SK-N-SH (cell line): ENCODE measurements around the gene MIDN. TPM values are rescaled to one million over a fixed set of nuclear protein-coding genes. Genes with fewer than 3 reads are reported as not detected.

ENCODE experiments used
- CTCF ChIA-PET: fragments of 300-600, 350-600 bp; formaldehyde crosslinking; extraction: SDS; loops from one replicate; lab custom pipeline; 2021; lab: Yijun Ruan, JAX
- POLR2A ChIA-PET: fragments of 350-600 bp; sonication (Branson Sonifier 250); formaldehyde crosslinking; extraction: SDS; loops from one replicate; lab custom pipeline; 2020; ENCODE audit warnings: antibody characterized with exemption, inconsistent platforms; lab: Yijun Ruan, JAX
- DNase-seq: peaks from one replicate; pipeline ENCODE4 v3.0.0; 2012
- H2AFZ ChIP-seq: fragments of 200-600 bp; sonication (generic); 2 replicates; pipeline ENCODE4 v1.8.1; 2016; ENCODE audit warnings: antibody characterized with exemption, mild to moderate bottlenecking, low read depth
- H3F3A ChIP-seq: fragments of 200-600 bp; sonication (generic); replicated peaks from 2 replicates; pipeline ENCODE3; 2016; ENCODE audit warnings: antibody characterized with exemption, mild to moderate bottlenecking; ENCODE audit not compliant: insufficient read depth
- H3K27ac ChIP-seq, 2 experiments: fragments of 200-500 bp in 1 of 2; fragments of 200-600 bp in 1 of 2; sonication (Bioruptor generic) in 1 of 2; sonication (generic), shearing (Covaris generic) in 1 of 2; 2 replicates each; pipeline versions ENCODE4 v1.5.1 to v1.6.1; 2014 to 2016; ENCODE audit warnings: low read depth in 2 of 2, inconsistent platforms in 1 of 2, low read length in 1 of 2, mild to moderate bottlenecking in 1 of 2, mixed read lengths in 1 of 2
- H3K27me3 ChIP-seq: fragments of 200-600 bp; sonication (generic), shearing (Covaris generic); 2 replicates; pipeline ENCODE4 v1.6.1; 2016; ENCODE audit warnings: mixed run types; ENCODE audit not compliant: insufficient read depth
- H3K36me3 ChIP-seq, 2 experiments: fragments of 200-500 bp in 1 of 2; fragments of 200-600 bp in 1 of 2; sonication (Bioruptor generic) in 1 of 2; sonication (generic) in 1 of 2; replicated peaks in 1 of 2; 2 replicates each; pipeline versions ENCODE3 to v1.5.1; 2014 to 2016; ENCODE audit warnings: low read length in 1 of 2, mild to moderate bottlenecking in 1 of 2; ENCODE audit not compliant: insufficient read depth in 2 of 2, control insufficient read depth in 1 of 2
- H3K4me1 ChIP-seq, 2 experiments: fragments of 200-500 bp in 1 of 2; fragments of 200-600 bp in 1 of 2; sonication (Bioruptor generic) in 1 of 2; sonication (generic), shearing (Covaris generic) in 1 of 2; 2 replicates each; pipeline versions ENCODE4 v1.5.1 to v1.6.1; 2014 to 2016; ENCODE audit warnings: low read depth in 1 of 2, low read length in 1 of 2, mixed run types in 1 of 2; ENCODE audit not compliant: insufficient read depth in 2 of 2, control insufficient read depth in 1 of 2
- H3K4me2 ChIP-seq: fragments of 200-600 bp; sonication (generic), shearing (Covaris generic); 2 replicates; pipeline ENCODE4 v1.6.1; 2017; ENCODE audit warnings: mixed run types
- H3K4me3 ChIP-seq, 2 experiments: fragments of 200-500 bp in 1 of 2; fragments of 200-600 bp in 1 of 2; sonication (Bioruptor generic) in 1 of 2; sonication (generic), shearing (Covaris generic) in 1 of 2; 2 replicates each; pipeline versions ENCODE4 v1.5.1 to v1.8.1; 2014 to 2016; ENCODE audit warnings: low read depth in 2 of 2, inconsistent platforms in 1 of 2, low read length in 1 of 2, mild to moderate bottlenecking in 1 of 2, mixed read lengths in 1 of 2, moderate library complexity in 1 of 2
- H3K79me2 ChIP-seq: fragments of 200-600 bp; sonication (generic); 2 replicates; pipeline ENCODE4 v1.8.1; 2017; ENCODE audit warnings: mild to moderate bottlenecking; ENCODE audit not compliant: insufficient read depth
- H3K9ac ChIP-seq: fragments of 200-600 bp; sonication (generic); 2 replicates; pipeline ENCODE4 v1.6.1; 2017; ENCODE audit warnings: mixed run types
- H3K9me2 ChIP-seq: fragments of 200-600 bp; sonication (generic); 2 replicates; pipeline ENCODE4 v1.6.1; 2017; ENCODE audit warnings: mixed run types
- H3K9me3 ChIP-seq: fragments of 200-600 bp; sonication (generic); 2 replicates; pipeline ENCODE4 v1.6.1; 2017; ENCODE audit warnings: mixed run types, mild to moderate bottlenecking, moderate library complexity
- H4K20me1 ChIP-seq: fragments of 200-600 bp; sonication (generic); 2 replicates; pipeline ENCODE4 v1.6.1; 2017; ENCODE audit warnings: mild to moderate bottlenecking, mixed run types; ENCODE audit not compliant: insufficient read depth
- FOXJ3 ChIP-seq: sonication (generic); formaldehyde crosslinking; IDR thresholded peaks from 2 replicates; pipeline ENCODE4 v1.5.1; 2020; ENCODE audit warnings: mild to moderate bottlenecking, missing genetic modification reagents
- GATA2 ChIP-seq: sonication (generic); formaldehyde crosslinking; IDR thresholded peaks from 2 replicates; pipeline ENCODE4 v1.5.0; 2020; ENCODE audit warnings: mild to moderate bottlenecking, missing genetic modification reagents
- MEF2A ChIP-seq: IDR thresholded peaks from 2 replicates; pipeline ENCODE4 v1.4.0; 2012; ENCODE audit warnings: low read depth, borderline replicate concordance
- MXI1 ChIP-seq: IDR thresholded peaks from 2 replicates; pipeline ENCODE4 v1.6.1; 2012; ENCODE audit warnings: mild to moderate bottlenecking, low read depth, low read length, improper control_type of control experiment
- PBX3 ChIP-seq: IDR thresholded peaks from 2 replicates; pipeline ENCODE4; 2012
- POLR2AphosphoS5 ChIP-seq: IDR thresholded peaks from 2 replicates; pipeline ENCODE4 v1.6.1; 2012; ENCODE audit warnings: low read depth, low read length
- RAD21 ChIP-seq: IDR thresholded peaks from 2 replicates; pipeline ENCODE4 v1.6.1; 2012; ENCODE audit warnings: mild to moderate bottlenecking, low read length
- RFX5 ChIP-seq: IDR thresholded peaks from 2 replicates; pipeline ENCODE4 v1.6.1; 2012; ENCODE audit warnings: mild to moderate bottlenecking, improper control_type of control experiment, low read length
- RXRA ChIP-seq: IDR thresholded peaks from 2 replicates; pipeline ENCODE4 v1.4.0; 2012; ENCODE audit warnings: low read depth, mild to moderate bottlenecking, borderline replicate concordance
- TEAD4 ChIP-seq: IDR thresholded peaks from 2 replicates; pipeline ENCODE4 v1.4.0; 2012; ENCODE audit warnings: mild to moderate bottlenecking, borderline replicate concordance; ENCODE audit not compliant: insufficient read depth
- WGBS: methylation state at CpG from one replicate; pipeline ENCODE4 v1.1.6; 2017; ENCODE audit warnings: low lambda C conversion rate; 5-methylcytosine and 5-hydroxymethylcytosine counted together
- polyA plus RNA-seq, 3 experiments: library from polyadenylated mRNA; depleted of rRNA; stranded (reverse); fragments of >200 nt; gene quantifications; 2 replicates each; pipeline ENCODE4 v1.2.3, GENCODE V29; 2012
- TF ChIP-seq, protein P1 (sequence below): fragments of 150-350 bp; IDR thresholded peaks from 2 replicates; pipeline ENCODE4 v1.6.1; 2016; ENCODE audit warnings: mild to moderate bottlenecking, low read depth, low read length
- TF ChIP-seq, protein P2 (sequence below): IDR thresholded peaks from 2 replicates; pipeline ENCODE4 v1.6.1; 2012; ENCODE audit warnings: mild to moderate bottlenecking, low read depth, low read length, moderate library complexity

Gene MIDN
- polyA plus RNA-seq, 1 of the 3 experiments (the other 2 are of a cell fraction), result 13.9 TPM

GRCh38 chr19:1229924-1230782 is 18.2 kb upstream of the MIDN start:
- no peak overlapping the region for H2AFZ ChIP-seq
- ChIA-PET POLR2A (no interaction called here), CTCF (interaction anchor here (1.4 kb wide), 1 partner anchor 50 kb away, joined by 3 read pairs; no protein-coding TSS in a partner anchor)
- WGBS, result 97% methylated on average over 20 of the region's 61 CpGs
- no peaks in the 10 kb centered on the region for H3K9me2 ChIP-seq
- DNase-seq, result no peak
- H3K9ac ChIP-seq, result no peak overlapping the region
- peaks cover 0 to 57% of the 10 kb centered on the region in 2 experiments for H3K36me3 ChIP-seq
- no peaks in the 10 kb centered on the region for H3K9me3 ChIP-seq
- TF ChIP-seq POLR2AphosphoS5 (no peak), MEF2A (no peak), RAD21 (no peak), RXRA (no peak), GATA2 (CRISPR knock-in tag) (no peak), PBX3 (no peak), MXI1 (no peak), FOXJ3 (CRISPR knock-in tag) (no peak), TEAD4 (no peak), RFX5 (no peak)
- TF ChIP-seq, protein P1, sequence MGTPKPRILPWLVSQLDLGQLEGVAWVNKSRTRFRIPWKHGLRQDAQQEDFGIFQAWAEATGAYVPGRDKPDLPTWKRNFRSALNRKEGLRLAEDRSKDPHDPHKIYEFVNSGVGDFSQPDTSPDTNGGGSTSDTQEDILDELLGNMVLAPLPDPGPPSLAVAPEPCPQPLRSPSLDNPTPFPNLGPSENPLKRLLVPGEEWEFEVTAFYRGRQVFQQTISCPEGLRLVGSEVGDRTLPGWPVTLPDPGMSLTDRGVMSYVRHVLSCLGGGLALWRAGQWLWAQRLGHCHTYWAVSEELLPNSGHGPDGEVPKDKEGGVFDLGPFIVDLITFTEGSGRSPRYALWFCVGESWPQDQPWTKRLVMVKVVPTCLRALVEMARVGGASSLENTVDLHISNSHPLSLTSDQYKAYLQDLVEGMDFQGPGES, result no peak
- TF ChIP-seq, protein P2, sequence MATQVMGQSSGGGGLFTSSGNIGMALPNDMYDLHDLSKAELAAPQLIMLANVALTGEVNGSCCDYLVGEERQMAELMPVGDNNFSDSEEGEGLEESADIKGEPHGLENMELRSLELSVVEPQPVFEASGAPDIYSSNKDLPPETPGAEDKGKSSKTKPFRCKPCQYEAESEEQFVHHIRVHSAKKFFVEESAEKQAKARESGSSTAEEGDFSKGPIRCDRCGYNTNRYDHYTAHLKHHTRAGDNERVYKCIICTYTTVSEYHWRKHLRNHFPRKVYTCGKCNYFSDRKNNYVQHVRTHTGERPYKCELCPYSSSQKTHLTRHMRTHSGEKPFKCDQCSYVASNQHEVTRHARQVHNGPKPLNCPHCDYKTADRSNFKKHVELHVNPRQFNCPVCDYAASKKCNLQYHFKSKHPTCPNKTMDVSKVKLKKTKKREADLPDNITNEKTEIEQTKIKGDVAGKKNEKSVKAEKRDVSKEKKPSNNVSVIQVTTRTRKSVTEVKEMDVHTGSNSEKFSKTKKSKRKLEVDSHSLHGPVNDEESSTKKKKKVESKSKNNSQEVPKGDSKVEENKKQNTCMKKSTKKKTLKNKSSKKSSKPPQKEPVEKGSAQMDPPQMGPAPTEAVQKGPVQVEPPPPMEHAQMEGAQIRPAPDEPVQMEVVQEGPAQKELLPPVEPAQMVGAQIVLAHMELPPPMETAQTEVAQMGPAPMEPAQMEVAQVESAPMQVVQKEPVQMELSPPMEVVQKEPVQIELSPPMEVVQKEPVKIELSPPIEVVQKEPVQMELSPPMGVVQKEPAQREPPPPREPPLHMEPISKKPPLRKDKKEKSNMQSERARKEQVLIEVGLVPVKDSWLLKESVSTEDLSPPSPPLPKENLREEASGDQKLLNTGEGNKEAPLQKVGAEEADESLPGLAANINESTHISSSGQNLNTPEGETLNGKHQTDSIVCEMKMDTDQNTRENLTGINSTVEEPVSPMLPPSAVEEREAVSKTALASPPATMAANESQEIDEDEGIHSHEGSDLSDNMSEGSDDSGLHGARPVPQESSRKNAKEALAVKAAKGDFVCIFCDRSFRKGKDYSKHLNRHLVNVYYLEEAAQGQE, result no peak
- no peak overlapping the region for H3K4me3 ChIP-seq
- H3K4me1 ChIP-seq, result no peaks in the 10 kb centered on the region
- no peaks in the 10 kb centered on the region for H3K79me2 ChIP-seq
- no peak overlapping the region for H3K4me2 ChIP-seq
- no peaks in the 10 kb centered on the region for H3K27me3 ChIP-seq
- H3F3A ChIP-seq, result peaks cover 14% of the 10 kb centered on the region
- peaks cover 12% of the 10 kb centered on the region for H4K20me1 ChIP-seq
- no peak overlapping the region for H3K27ac ChIP-seq
